HG02870 (cell line): ENCODE results near the gene ATP8B4.
"Not testable (repeated sequence)": the region's sequence is repeated elsewhere in the genome, so short reads cannot be mapped to it uniquely, and the experiment has no call there.

ENCODE experiments used
- ATAC-seq: cut with Tn5 transposase; IDR thresholded peaks from one replicate; pipeline ENCODE4 v1.9.1; 2021; ENCODE audit warnings: mild to moderate bottlenecking, moderate library complexity; ENCODE audit not compliant: unreplicated experiment

ATP8B4 gene

GRCh38 chr15:50109076-50109987, 9.7 kb downstream of the ATP8B4 start:
- ATAC-seq: no peak

- ATAC-seq: no peak
Observed at GRCh38 chr15:50108461-50108860, 10.6 kb downstream of the ATP8B4 start.

GRCh38 chr15:50107591-50108408, 11.2 kb downstream of the ATP8B4 start:
- peak; percentile 95 for ATAC-seq

GRCh38 chr15:50107157-50107556, 11.9 kb downstream of the ATP8B4 start:
- ATAC-seq: no peak

GRCh38 chr15:50106457-50106856, 12.6 kb downstream of the ATP8B4 start:
- no peak for ATAC-seq

- ATAC-seq: no peak
Observed at GRCh38 chr15:50100486-50100885, 18.5 kb downstream of the ATP8B4 start.

GRCh38 chr15:50098545-50098944, 20.5 kb downstream of the ATP8B4 start:
- no peak for ATAC-seq

GRCh38 chr15:50095938-50096821, 22.9 kb downstream of the ATP8B4 start:
- no peak for ATAC-seq

GRCh38 chr15:50089386-50089785, 29.6 kb downstream of the ATP8B4 start:
- not testable (repeated sequence) for ATAC-seq

- no peak for ATAC-seq
Observed at GRCh38 chr15:50084932-50085331, 34.1 kb downstream of the ATP8B4 start.

- no peak for ATAC-seq
Observed at GRCh38 chr15:50083424-50084025, 35.5 kb downstream of the ATP8B4 start.

GRCh38 chr15:50082066-50082465, 37.0 kb downstream of the ATP8B4 start:
- no peak for ATAC-seq

GRCh38 chr15:50077651-50078050, 41.4 kb downstream of the ATP8B4 start:
- ATAC-seq: no peak

GRCh38 chr15:50077176-50077575, 41.9 kb downstream of the ATP8B4 start:
- ATAC-seq: no peak

- no peak for ATAC-seq
Observed at GRCh38 chr15:50075319-50075718, 43.7 kb downstream of the ATP8B4 start.

- no peak for ATAC-seq
Observed at GRCh38 chr15:50071551-50072258, 47.3 kb downstream of the ATP8B4 start.

GRCh38 chr15:50068016-50068415, 51.0 kb downstream of the ATP8B4 start:
- ATAC-seq: no peak

- ATAC-seq: no peak
Observed at GRCh38 chr15:50067254-50067653, 51.8 kb downstream of the ATP8B4 start.

- ATAC-seq: no peak
Observed at GRCh38 chr15:50066666-50067065, 52.4 kb downstream of the ATP8B4 start.

GRCh38 chr15:50066202-50066601, 52.8 kb downstream of the ATP8B4 start:
- no peak for ATAC-seq
